ENCODE measurements around the gene MAN2B1. TPM values are rescaled to one million over a fixed set of nuclear protein-coding genes. Genes with fewer than 3 reads are reported as not detected.

The MAN2B1 gene
- total and polyA plus RNA-seq, 2 of the 8 experiments (the other 6 are each of a cell fraction or from before 2014, with no cell fraction given): 55.3 to 76.3 TPM

DNA sequence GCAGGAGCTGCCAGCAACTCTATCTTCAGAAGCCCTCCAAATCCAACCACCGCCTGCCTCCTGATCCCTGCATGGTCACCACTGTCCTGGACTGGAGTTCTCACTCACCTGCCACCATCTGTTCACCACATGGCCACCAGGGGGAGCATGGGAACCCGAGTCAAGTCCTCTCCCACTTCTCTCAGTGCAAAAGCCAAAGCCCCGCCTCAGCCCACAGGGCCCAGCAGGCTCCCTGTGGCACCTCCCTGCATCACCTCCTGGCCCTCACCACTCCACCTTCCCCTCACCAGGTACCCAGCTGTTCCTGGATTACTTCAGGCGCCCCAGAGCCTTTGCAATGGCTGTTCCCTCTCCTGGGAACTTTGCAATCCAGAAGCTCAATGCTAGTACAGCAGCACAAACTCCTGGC is 9.8 kb upstream of the MAN2B1 start (continued):
- no peak for TF ChIP-seq PHF8 (conservative IDR thresholded peaks at IDR 0.05; ENCODE audit: low read depth, low read length)
- 0 out of 2 replicates have a peak, but pooled peaks have one; percentile 20 for TF ChIP-seq TAF1 (IDR thresholded peaks at IDR 0.05; ENCODE audit: low read depth, low read length)
